Naive thymus-derived CD8-positive, alpha-beta T cell (primary cell): Measurements from ENCODE around the gene CSAD. TPM values are rescaled to one million over a fixed set of nuclear protein-coding genes. Genes with fewer than 3 reads are reported as not detected.

Source experiments
- ATAC-seq, 2 donors: fragments of 150-1000 bp; cut with Tn5 transposase in 1 of 2; sonication (Bioruptor Pico), chemical (Tn5 transposase) in 1 of 2; 1 replicate in 1 of 2; 2 replicates in 1 of 2; pipeline ENCODE4 v1.10.0; 2021; ENCODE audit warnings: mild to moderate bottlenecking in 2 of 2, moderate library complexity in 2 of 2
- POLR2A ChIA-PET: fragments of 350-600 bp; sonication (Branson Sonifier 250); formaldehyde crosslinking; loops from one replicate; lab custom pipeline; 2021; ENCODE audit warnings: antibody characterized with exemption; lab: Charles Lee
- DNase-seq, 10 donors: peaks; one replicate each; pipeline versions ENCODE4 v3.0.0 to v3.0.0-alpha.2; 2020 to 2022
- H3K27ac Mint-ChIP-seq, 10 donors: one replicate each; pipeline ENCODE4 v1.8.0; 2020 to 2022; ENCODE audit warnings: mild to moderate bottlenecking in 10 of 10, mixed read lengths in 10 of 10, moderate library complexity in 4 of 10, inconsistent platforms in 1 of 10
- H3K27me3 Mint-ChIP-seq, 5 donors: one replicate each; pipeline ENCODE4 v1.8.0; 2021 to 2022; ENCODE audit warnings: mixed read lengths in 5 of 5
- H3K36me3 Mint-ChIP-seq, 3 donors: one replicate each; pipeline ENCODE4 v1.8.0; 2020 to 2022; ENCODE audit warnings: mixed read lengths in 3 of 3, mild to moderate bottlenecking in 2 of 3, inconsistent platforms in 1 of 3
- H3K4me1 Mint-ChIP-seq, 4 donors: one replicate each; pipeline ENCODE4 v1.8.0; 2021 to 2022; ENCODE audit warnings: mixed read lengths in 4 of 4
- H3K4me3 Mint-ChIP-seq, 10 donors: one replicate each; pipeline ENCODE4 v1.8.0; 2020 to 2022; ENCODE audit warnings: mild to moderate bottlenecking in 10 of 10, mixed read lengths in 10 of 10, moderate library complexity in 6 of 10, inconsistent platforms in 1 of 10
- H3K9me3 Mint-ChIP-seq, 9 donors: one replicate each; pipeline ENCODE4 v1.8.0; 2020 to 2022; ENCODE audit warnings: mixed read lengths in 9 of 9, mild to moderate bottlenecking in 3 of 9, inconsistent platforms in 1 of 9, moderate library complexity in 1 of 9
- polyA plus RNA-seq, 3 donors: library from polyadenylated mRNA; unstranded; fragments of 300-500 nt; fragmentation: Illumina TruSeq; gene quantifications; one replicate each; pipeline ENCODE4 v1.2.3, GENCODE V29; 2021
- total RNA-seq, 8 experiments: library from RNA in 2 of 8; stranded (reverse) in 2 of 8; gene quantifications; one replicate each; pipeline ENCODE4 v1.2.3 and lab custom pipeline; 2021 to 2026

Gene CSAD
- total and polyA plus RNA-seq, 5 experiments from 2014 or later = 1.1 to 53.4 (median 1.3) TPM

DNA sequence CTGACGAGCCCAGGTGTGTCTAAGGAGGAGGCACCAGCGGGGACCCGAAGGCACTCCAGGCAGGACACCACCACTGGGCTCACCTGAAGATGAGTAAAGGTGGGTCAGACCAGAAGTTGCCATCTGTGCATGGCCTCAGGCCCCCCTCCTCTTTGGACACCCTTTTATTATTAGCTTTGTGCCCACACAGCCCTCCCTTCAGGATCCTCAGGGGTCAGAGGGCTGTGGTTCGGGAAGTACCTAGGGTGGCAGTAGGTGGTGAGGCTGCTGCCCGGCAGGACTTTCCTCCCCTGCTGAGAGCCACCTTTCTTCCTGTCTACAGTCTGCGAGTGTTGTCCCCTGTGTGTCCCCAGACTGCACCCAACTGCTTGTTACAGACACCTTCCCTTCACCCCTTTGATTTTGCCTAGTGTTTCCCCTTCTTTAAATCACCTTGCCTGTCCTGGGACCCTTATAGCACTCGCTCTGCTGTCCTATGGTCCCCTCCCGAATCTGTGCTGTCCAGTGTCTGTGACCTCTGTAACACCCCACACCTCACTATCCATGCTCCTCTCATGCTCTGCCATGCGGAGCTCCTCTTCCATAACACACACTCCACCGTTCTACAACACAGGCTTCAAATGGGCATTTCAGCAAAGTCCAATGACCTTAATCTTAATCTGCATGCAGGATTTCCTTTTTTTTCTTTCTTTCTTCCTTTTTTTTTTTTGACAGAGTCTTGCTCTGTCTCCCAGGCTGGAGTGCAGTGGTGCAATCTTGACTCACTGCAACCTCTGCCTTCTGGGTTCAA, 51.8 kb downstream of the CSAD start:
- ATAC-seq (no peak), DNase-seq (no peak)
- H3K9me3 Mint-ChIP-seq = no peaks in the 10 kb centered on the region
- peaks cover 0 to 9% (median 7%) of the 10 kb centered on the region in 3 donors for H3K36me3 Mint-ChIP-seq
- H3K27me3 Mint-ChIP-seq = peaks cover 0 to 3% (median 1%) of the 10 kb centered on the region in 5 donors
- H3K4me3 Mint-ChIP-seq = no peak overlapping the region
- peak overlapping the region in 1 of 10 donors; percentile 33 for H3K27ac Mint-ChIP-seq
- peaks cover 0 to 8% (median 3%) of the 10 kb centered on the region in 4 donors for H3K4me1 Mint-ChIP-seq
- POLR2A ChIA-PET = interaction anchor here (0.5 to 0.7 kb wide), 2 partner anchors 137 to 302 kb away, joined by 3 to 8 read pairs; no protein-coding TSS in a partner anchor

DNA sequence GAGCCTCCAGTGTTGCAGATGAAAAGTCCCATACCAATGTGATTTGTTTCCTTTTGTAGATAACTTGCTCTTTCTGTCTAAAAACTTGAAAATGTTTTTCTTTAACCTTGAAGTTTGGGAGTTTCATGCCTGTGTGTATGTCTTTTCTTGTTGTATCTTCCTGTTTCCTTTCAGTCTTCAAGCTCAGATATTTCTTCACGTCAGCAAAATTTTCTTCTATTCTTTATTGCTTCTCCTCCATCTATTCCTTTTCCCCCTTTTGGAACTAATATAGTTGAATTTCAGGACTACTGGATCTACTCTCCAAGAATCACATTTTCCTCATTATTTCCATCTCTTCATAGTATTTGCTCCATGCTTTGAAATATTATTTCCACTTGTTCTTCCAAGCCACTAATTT, 53.6 kb downstream of the CSAD start:
- Mint-ChIP-seq H3K27me3 (peaks cover 0 to 3% (median 1%) of the 10 kb centered on the region in 5 donors), H3K9me3 (no peaks in the 10 kb centered on the region), H3K36me3 (peaks cover 0 to 16% (median 8%) of the 10 kb centered on the region in 3 donors), H3K27ac (peak overlapping the region in 1 of 10 donors; percentile 2), H3K4me3 (no peak overlapping the region), H3K4me1 (peaks cover 0 to 8% (median 3%) of the 10 kb centered on the region in 4 donors)
- ATAC-seq = no peak
- POLR2A ChIA-PET = no interaction called here
- DNase-seq = no peak

DNA sequence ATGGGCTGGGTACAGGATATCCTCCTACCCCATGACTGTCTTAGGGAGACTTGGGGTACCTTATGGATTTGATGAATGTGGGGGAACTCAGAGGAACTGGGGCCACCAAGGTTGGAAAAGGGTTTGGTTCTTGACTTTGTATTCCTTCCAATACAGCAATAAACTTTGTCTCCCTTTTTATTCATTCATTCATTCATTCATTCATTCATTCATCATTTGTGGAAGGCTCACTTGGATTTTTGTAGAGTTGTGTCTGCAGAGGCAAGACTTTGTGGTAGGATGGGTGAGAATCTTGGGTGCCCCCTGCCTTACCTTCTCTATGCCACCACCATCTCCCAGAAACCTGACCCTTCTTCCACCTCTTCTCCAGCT, 56.4 kb downstream of the CSAD start:
- ATAC-seq = no peak
- DNase-seq = no peak
- Mint-ChIP-seq H3K27ac (peak overlapping the region in 2 of 10 donors; percentile 48 to 62), H3K27me3 (peaks cover 0 to 1% (median 0%) of the 10 kb centered on the region in 5 donors), H3K9me3 (no peaks in the 10 kb centered on the region), H3K4me3 (no peak overlapping the region), H3K4me1 (peaks cover 0 to 4% (median 3%) of the 10 kb centered on the region in 4 donors), H3K36me3 (peaks cover 0 to 22% (median 8%) of the 10 kb centered on the region in 3 donors)
- POLR2A ChIA-PET = no interaction called here

DNA sequence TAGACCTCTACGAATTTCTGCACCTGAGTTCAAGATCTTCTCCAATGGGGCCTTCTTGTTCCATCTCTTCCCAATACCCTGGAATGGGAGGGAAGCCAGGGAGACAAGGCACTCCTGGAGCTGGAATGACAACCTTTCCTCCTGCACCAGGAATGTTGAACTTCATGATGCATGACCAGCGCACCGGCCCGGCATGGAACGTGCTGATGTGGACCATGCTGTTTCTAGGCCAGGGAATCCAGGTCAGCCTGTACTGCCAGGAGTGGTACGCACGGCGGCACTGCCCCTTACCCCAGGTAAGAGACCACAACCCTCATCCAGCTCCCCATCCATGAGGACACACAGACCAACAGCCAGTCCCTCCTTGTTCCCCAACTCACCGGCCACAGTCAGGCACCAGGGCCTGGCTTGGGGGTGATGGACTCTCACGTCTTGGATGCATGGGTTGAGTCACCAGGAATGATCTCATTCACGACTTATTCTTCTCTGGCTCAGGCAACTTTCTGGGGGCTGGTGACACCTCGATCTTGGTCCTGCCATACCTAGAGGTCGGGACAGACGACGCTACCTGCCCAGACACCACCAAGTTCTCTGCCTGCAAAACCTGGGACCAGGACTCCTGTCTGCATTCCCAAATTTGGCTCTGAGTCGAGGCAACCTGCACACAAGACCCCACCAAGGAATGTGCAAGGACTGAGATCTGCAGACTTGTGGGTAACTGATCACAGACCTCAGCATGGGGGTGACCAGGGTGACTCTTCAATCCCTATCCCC, 57.0 kb downstream of the CSAD start:
- no peaks in the 10 kb centered on the region for H3K9me3 Mint-ChIP-seq
- no peak overlapping the region for H3K27ac Mint-ChIP-seq
- POLR2A ChIA-PET = interaction anchor here (1.0 kb wide), 1 partner anchor 44 kb away, joined by 5 read pairs; the partner anchor contains the start of gene SPRYD3
- H3K36me3 Mint-ChIP-seq = peaks cover 0 to 22% (median 8%) of the 10 kb centered on the region in 3 donors
- DNase-seq (no peak), ATAC-seq (no peak)
- peaks cover 0 to 1% (median 0%) of the 10 kb centered on the region in 5 donors for H3K27me3 Mint-ChIP-seq
- peaks cover 0 to 3% (median under 1%) of the 10 kb centered on the region in 4 donors for H3K4me1 Mint-ChIP-seq
- H3K4me3 Mint-ChIP-seq = no peak overlapping the region

DNA sequence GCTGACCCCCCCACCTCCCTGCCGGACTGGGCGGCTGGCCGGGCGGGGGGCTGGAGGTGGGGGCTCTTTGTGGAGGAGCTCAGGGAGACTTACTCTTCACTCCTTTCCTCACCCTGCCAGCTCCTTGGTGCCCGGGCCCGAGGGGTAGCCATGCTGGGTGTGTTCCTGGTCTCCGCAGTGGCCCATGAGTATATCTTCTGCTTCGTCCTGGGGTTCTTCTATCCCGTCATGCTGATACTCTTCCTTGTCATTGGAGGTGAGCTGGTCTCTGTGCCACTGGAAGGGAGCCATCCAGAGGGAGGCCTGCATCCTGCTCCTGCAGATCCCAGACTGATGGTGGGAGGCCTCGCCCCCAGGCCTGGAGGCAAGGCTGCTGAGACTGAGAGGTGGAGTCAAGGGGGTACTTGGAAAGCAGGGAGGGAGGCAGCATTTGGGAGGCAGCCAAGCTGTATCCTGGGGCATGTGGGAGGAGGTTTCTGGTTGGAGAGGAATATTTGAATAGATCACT, 57.7 kb downstream of the CSAD start:
- Mint-ChIP-seq H3K27me3 (peaks cover 0 to 1% (median 0%) of the 10 kb centered on the region in 5 donors), H3K36me3 (peaks cover 0 to 23% (median 8%) of the 10 kb centered on the region in 3 donors), H3K4me1 (peaks cover 0 to 3% (median under 1%) of the 10 kb centered on the region in 4 donors), H3K27ac (peak overlapping the region in 1 of 10 donors; percentile 39), H3K4me3 (no peak overlapping the region), H3K9me3 (no peaks in the 10 kb centered on the region)
- ATAC-seq (no peak), DNase-seq (no peak)
- POLR2A ChIA-PET = interaction anchor here (1.0 kb wide), 1 partner anchor 44 kb away, joined by 5 read pairs; the partner anchor contains the start of gene SPRYD3

DNA sequence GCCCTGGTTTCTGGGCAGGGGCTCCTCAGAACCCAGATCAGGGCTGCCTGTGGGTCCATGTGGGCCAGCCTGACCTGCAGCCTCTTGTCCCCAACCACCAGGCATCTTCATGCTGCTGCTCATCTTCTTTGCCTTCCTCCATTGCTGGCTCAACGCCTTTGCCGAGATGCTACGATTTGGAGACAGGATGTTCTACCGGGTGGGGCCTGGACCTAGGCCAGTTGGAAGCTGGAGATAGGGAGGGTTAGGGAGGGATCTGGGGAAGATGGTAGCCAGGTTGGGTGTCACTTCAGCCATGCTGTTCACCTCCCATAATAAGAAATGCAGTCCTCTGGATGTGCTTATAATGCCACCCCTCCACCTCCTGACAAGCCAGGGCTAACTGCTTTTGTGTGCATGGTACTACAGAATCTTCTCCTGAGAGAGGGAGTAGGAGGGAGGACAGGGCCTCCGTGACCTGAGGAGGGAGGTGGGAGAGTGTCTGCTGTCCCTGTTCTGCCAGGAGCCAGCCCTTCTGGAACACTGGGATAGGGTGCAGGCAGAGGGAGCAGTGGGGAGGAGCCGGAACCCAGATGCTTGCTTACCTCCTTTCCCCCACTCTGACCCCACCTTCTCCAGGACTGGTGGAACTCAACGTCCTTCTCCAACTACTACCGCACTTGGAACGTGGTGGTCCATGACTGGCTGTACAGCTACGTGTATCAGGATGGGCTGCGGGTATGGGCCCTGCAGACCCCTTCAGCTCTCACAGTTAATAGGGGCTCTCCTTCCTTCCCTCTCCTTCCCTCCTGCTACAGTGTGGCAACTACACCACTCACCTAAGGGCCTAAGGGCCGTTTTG, 59.8 kb downstream of the CSAD start:
- POLR2A ChIA-PET = interaction anchor here (0.7 kb wide), 2 partner anchors 85 to 170 kb away, joined by 4 to 5 read pairs; no protein-coding TSS in a partner anchor
- H3K27ac Mint-ChIP-seq = peak overlapping the region in 1 of 10 donors; percentile 54
- H3K36me3 Mint-ChIP-seq = peaks cover 0 to 23% (median 8%) of the 10 kb centered on the region in 3 donors

DNA sequence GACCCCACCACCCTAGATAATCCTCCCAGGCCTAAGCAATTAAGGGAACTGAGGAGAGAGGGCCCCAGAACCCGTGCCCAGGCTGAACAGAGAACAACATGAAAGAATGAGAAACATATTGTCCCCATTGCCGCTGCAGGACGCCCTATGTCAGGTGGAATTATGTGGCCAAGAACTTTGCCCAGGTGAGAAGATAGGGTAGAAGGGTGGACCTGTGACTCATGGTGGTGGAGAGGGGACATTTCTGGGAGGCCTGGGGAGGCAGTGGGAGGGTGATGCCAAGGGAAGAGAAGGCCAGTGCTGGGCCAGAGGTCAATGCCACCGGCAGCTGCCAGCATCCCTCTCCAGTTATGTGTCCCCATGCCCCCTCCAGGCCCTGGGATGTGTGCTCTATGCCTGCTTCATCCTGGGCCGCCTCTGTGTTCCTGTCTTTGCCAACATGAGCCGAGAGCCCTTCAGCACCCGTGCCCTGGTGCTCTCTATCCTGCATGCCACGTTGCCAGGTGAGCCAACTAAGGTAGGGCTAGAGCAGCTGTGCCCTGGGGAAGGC, 61.9 kb downstream of the CSAD start:
- DNase-seq (no peak), ATAC-seq (no peak)
- Mint-ChIP-seq H3K4me1 (peaks cover 0 to 2% (median 0%) of the 10 kb centered on the region in 4 donors), H3K36me3 (peaks cover 0 to 14% (median 0%) of the 10 kb centered on the region in 3 donors), H3K27ac (no peak overlapping the region), H3K4me3 (no peak overlapping the region), H3K9me3 (no peaks in the 10 kb centered on the region), H3K27me3 (no peaks in the 10 kb centered on the region)
- POLR2A ChIA-PET = no interaction called here

More for the DNA sequence above, 59.8 kb downstream of the CSAD start:
- H3K4me1 Mint-ChIP-seq = peaks cover 0 to 2% (median 0%) of the 10 kb centered on the region in 4 donors
- DNase-seq (no peak), ATAC-seq (no peak)
- H3K27me3 Mint-ChIP-seq = no peaks in the 10 kb centered on the region
- no peak overlapping the region for H3K4me3 Mint-ChIP-seq
- no peaks in the 10 kb centered on the region for H3K9me3 Mint-ChIP-seq

DNA sequence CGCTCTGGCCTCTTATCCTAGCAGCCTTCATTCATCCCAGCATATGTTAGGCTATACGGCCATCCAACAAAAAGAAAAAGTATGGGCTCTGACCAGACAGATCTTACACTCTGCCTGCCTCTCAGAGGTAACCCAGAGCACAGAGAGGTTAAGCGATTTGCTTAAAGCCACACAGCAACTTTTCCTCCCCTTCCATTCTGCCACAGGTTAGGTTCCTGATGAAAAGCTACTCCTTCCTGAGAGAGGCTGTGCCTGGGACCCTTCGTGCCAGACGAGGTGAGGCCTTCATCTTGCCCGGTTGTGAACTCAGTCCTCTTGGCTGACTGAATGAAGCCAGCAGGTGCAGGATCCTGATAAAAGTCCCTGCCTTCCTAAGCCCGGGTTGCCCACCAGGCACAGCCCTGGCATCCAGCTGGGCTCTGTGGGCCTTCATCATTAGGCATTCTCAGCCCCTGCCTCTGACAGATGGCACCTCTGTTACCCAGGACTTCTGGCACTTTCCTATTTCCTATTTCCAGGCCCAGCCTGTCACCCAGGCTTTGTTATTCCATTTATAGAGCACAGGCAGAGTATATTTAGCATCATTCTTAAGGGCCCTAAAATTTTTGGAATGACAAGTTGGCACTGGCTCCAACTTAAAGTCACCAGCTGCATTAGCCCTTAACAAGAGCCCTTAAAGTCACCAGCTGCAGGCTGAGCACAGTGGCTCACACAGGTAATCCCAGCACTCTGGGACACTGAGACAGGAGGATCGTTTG, 64.7 kb downstream of the CSAD start:
- Mint-ChIP-seq H3K36me3 (peaks cover 0 to 9% (median 0%) of the 10 kb centered on the region in 3 donors), H3K27ac (no peak overlapping the region), H3K9me3 (no peaks in the 10 kb centered on the region), H3K4me3 (no peak overlapping the region), H3K27me3 (no peaks in the 10 kb centered on the region), H3K4me1 (peaks cover 0 to 2% (median 0%) of the 10 kb centered on the region in 4 donors)
- DNase-seq (no peak), ATAC-seq (no peak)
- POLR2A ChIA-PET = interaction anchor here (0.5 to 1.4 kb wide), 2 partner anchors 65 to 382 kb away, joined by 3 read pairs; partner anchors contain the start of genes CSAD and ZNF740

DNA sequence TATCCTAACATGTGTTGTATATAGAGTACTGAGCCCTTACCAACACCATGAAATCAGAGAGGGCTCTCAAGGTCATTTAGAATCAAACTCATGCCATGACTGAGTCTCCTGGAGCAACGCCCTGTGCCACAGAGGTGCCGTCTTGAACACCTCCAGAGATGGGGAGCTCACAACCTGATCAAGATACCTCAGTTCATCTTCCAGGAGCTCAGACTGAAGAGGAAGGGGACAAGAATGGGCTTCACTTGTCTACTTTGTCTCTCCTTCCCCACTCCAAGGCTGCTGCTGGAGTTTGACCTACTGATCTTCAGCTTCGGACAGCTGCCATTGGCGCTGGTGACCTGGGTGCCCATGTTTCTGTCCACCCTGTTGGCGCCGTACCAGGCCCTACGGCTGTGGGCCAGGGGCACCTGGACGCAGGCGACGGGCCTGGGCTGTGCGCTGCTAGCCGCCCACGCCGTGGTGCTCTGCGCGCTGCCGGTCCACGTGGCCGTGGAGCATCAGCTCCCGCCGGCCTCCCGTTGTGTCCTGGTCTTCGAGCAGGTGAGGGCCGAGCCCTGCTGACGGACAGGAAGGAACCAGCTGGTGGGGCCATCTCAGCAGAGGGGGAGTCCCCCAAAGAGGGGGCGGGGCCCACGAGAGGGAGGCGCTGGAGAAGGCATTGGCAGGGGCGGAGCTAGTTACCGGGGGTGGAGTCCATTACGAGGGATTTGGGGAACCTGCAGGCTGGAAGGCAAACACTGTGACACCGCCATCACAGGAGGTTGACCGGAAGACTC, 65.4 kb downstream of the CSAD start:
- Mint-ChIP-seq H3K4me3 (no peak overlapping the region), H3K27ac (no peak overlapping the region), H3K4me1 (peaks cover 0 to 2% (median 0%) of the 10 kb centered on the region in 4 donors), H3K27me3 (no peaks in the 10 kb centered on the region), H3K9me3 (no peaks in the 10 kb centered on the region), H3K36me3 (peaks cover 0 to 6% (median 0%) of the 10 kb centered on the region in 3 donors)
- ATAC-seq = no peak
- POLR2A ChIA-PET = interaction anchor here (1.4 kb wide), 1 partner anchor 66 kb away, joined by 3 read pairs; the partner anchor contains the start of genes CSAD and ZNF740
- DNase-seq = no peak

DNA sequence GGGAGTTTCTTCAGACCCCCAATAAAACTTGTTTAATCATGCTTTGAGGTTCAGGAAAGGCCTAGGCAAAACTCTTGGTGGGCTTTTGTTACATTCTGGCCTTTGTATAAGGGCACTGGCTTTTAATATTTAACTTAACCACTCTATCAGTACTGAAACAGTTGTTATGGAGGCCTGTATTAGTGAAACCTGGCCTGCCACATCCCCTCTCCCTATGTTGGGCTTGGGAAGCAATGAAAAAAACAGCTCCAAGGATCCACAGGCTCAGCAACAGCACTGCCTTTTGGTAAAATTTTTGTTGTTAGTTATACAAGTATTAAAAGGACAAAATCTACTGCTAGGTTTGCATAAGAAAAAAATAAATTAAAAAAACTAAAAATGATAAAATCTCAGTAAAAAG, 66.8 kb downstream of the CSAD start:
- Mint-ChIP-seq H3K9me3 (no peaks in the 10 kb centered on the region), H3K4me3 (no peak overlapping the region), H3K36me3 (peaks cover 0 to 3% (median 0%) of the 10 kb centered on the region in 3 donors), H3K27me3 (no peaks in the 10 kb centered on the region), H3K27ac (no peak overlapping the region), H3K4me1 (no peaks in the 10 kb centered on the region)
- DNase-seq (no peak), ATAC-seq (no peak)
- POLR2A ChIA-PET = interaction anchor here (1.0 kb wide), 1 partner anchor 11 kb away, joined by 3 read pairs; the partner anchor contains the start of gene SOAT2
